NCI-H2227 (cell line): Measurements from ENCODE around the gene BCAP29.
A peak's percentile ranks its signal among the peaks of the same experiment; 100 is the strongest.
"Not testable (repeated sequence)": the region's sequence is repeated elsewhere in the genome, so short reads cannot be mapped to it uniquely, and the experiment has no call there.

Experiments
- DNase-seq: peaks from one replicate; lab custom pipeline; 2025; ENCODE audit not compliant: unreplicated experiment; lab: John Stamatoyannopoulos, UW

BCAP29 gene

GRCh38 chr7:107579885-107580715, at the start of gene BCAP29:
Gene BCAP29 (plus strand): TSS chr7:107580246. CDS start chr7:107580773, 527 bp downstream.
- DNase-seq, result peak; percentile 88

GRCh38 chr7:107530751-107531150, 49.3 kb upstream of the BCAP29 start:
- no peak for DNase-seq

DNA sequence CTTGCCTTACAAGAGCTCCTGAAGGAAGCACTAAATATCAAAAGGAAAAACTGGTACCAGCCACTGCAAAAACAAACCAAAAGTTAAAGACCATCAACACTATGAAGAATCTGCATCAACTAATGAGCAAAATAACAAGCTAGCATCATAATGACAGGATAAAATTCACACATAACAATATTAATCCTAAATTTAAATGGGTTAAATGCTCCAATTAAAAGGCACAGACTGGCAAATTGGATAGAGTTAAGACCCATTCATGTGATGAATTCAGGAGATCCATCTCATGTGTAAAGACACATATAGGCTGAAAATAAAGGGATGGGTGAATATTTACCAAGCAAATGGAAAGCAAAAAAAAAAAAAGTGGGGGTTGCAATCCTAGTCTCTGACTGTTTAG, 45.9 kb upstream of the BCAP29 start:
- no peak for DNase-seq

GRCh38 chr7:107537228-107537627, 42.8 kb upstream of the BCAP29 start:
- not testable (repeated sequence) for DNase-seq

DNA sequence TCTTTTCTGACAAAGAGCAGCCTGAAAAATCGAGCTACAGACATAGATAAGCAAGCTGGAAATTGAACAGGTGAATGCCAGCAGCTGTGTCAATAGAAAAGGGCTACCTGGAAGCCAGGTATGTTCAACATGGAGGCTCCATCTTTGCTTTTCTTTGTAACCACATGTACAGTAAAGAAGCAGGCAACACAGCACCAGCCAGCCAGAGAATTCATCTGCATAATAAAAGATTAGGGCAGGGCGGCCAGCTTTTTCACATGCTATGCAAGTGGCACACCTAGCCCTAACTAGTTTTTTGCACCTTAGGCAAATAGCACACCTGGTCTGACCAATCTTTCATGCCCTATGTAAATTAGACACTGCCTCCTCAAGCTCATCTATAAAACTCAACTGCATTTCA, 42.0 kb upstream of the BCAP29 start:
- DNase-seq, result no peak

GRCh38 chr7:107543338-107543993, 36.6 kb upstream of the BCAP29 start:
- DNase-seq, result no peak

- no peak for DNase-seq
Observed at GRCh38 chr7:107544848-107545591, 35.0 kb upstream of the BCAP29 start.

- no peak for DNase-seq
Observed at GRCh38 chr7:107551936-107552335, 28.1 kb upstream of the BCAP29 start.

GRCh38 chr7:107555893-107556292, 24.2 kb upstream of the BCAP29 start:
- no peak for DNase-seq

DNA sequence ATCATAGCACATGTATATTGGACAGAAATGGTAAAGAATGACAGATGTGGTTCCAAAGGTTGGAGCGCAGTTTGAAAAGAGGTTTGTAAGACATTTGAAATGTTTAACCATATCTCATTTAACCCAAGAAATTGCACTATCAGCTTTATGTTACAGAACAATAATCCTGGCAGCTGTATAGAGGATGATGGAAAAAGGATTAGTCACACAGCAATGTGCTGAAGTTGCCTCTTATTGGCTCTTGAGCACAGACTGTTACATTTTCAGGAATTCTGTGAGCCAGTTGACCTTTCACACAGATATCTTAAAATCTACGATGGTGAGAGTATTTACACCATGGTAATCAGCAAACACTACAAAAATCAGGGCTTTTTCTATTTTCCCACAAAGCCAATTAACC, 20.2 kb upstream of the BCAP29 start:
- no peak for DNase-seq

DNA sequence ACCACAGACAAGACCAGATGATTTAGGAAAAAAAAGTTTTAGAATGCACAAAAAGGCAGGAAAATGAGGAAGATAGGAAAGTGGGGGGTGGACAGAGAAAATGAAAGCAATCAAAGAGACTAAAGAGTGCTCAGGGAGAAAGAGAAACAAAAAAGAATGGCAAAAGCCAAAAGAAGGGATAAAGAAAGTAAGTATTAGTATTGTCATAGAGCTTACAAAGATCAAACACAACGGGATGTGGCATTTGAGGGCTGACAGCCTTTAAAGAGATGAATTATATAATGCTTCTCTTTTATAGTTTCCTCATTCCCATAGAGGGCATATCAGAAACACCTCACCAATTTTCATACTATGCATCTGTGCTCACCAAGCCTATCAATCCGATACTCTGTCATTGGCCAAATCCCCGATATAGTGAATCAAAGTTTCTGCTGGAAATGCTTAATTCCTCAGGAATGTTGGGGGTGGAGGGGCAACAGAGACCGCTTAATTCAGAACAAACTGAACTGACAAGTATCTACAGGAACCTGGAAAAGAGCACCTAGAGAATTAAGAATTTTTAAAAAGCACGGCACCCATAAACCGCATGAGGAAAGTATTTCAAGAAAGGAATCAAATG, 19.0 kb upstream of the BCAP29 start:
- DNase-seq, result no peak

- DNase-seq, result peak; percentile 83
Observed at GRCh38 chr7:107563081-107563774, 16.8 kb upstream of the BCAP29 start.

DNA sequence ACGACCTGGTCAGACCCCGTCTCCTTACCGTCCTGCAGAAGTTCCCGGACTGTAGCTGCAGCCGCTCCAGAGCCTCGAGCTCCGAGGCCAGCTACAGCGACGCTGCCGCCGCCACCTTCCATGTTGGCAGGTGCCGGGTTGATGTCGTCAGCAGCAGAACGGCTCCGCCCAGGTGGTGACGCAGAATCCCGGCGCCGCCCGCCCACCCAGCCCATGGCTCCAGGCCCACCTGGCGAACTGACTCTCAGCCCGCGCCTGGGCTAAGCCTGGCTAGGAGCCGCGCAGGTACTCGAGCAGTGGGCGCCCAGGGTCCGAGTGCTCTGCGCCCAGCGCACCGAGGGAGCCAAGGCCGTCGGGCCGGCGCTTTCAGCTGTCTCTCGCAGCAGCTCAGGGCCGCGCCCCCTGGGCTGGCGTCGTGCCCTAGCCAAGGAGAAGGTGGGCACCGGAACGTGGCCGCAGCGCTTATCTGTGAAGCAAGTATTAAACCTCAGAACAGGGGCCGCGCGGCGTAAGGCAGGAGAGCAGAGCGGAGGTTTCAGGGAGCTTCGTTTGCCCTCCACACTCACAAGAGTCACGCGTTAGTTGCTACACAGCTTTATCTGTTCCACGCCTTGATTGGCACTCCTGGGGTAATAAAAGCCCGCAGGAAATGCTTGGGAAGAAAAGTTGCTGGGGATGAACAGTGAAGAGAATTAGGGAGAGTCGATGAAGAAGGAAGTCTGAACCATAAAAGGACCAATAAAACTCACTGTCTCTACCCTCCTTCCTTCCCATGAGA, 16.1 kb upstream of the BCAP29 start, which contains the start of the genes COG5 and DUS4L:
COG5 (minus strand) TSS at position 146 of the 778 bp plus-strand sequence; CDS start at position 122, 24 bp downstream.
DUS4L (plus strand) TSS at position 197 of the 778 bp plus-strand sequence. CDS start 3,100 bp downstream, outside the sequence.
- peak; percentile 90 for DNase-seq

GRCh38 chr7:107564553-107565298, 15.3 kb upstream of the BCAP29 start:
- no peak for DNase-seq

- DNase-seq, result no peak
Observed at GRCh38 chr7:107570298-107570697, 9.7 kb upstream of the BCAP29 start.

DNA sequence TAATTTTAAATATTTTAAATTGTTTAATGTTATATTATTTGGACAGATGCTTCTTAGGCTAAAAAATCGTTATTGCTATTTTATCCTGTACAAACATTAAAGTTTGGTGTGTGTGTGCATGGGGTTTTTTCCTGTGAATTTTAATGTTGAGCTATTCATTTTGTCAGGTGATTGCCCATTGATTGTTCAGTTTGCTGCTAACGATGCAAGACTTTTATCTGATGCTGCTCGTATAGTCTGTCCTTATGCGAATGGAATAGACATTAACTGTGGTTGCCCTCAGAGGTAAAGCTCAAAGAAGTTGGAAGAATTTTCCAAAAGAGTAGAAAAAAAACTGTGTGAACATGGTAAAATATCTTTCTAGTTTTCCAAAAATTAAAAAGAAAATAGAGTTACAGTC, 6.5 kb upstream of the BCAP29 start:
- DNase-seq, result no peak

GRCh38 chr7:107579554-107579884, 527 bp upstream of the BCAP29 start:
- DNase-seq, result no peak

GRCh38 chr7:107580716-107581383, 804 bp downstream of the BCAP29 start:
- DNase-seq, result no peak
